ENCODE data around the gene WWOX. TPM values are rescaled to one million over a fixed set of nuclear protein-coding genes. Genes with fewer than 3 reads are reported as not detected.

The WWOX gene
- total and polyA plus RNA-seq, 7 donors: 7.1 to 46.8 (median 16.1) TPM

DNA sequence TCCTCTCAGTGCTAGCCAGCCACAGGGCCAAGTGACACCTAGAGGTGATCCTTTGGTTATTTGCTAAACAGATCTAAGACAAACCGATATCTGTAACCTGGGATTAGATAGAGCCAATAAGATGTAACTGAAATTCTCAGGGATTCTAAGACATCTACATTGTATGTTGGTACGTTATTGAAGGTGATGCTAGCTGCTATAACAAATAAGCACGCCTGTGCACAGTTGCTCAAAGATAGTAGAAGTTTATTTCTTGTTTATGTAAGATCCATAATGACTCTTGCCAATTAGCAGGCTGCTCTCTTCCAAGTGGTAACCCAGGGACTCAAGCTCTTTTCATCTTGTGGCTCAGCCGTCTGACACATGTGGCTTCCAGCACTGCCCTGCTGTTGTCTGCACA lies 370.3 kb downstream of the WWOX start:
- H3K4me3 ChIP-seq: no peak overlapping the region
- no peaks in the 10 kb centered on the region for H3K4me1 ChIP-seq
- no peaks in the 10 kb centered on the region for H3K9me3 ChIP-seq
- intact Hi-C loops (cut with DNase I): no loop called here
- no peak for DNase-seq
- WGBS, 2 donors: 94 to 97% methylated on average over 4 of the region's 4 CpGs
- H3K36me3 ChIP-seq: no peaks in the 10 kb centered on the region
- H3K27me3 ChIP-seq: no peaks in the 10 kb centered on the region
- no peak for TF ChIP-seq EP300 (IDR thresholded peaks at IDR 0.05)
- TF ChIP-seq POLR2AphosphoS5 (IDR thresholded peaks at IDR 0.05): no peak
- TF ChIP-seq, protein P1, sequence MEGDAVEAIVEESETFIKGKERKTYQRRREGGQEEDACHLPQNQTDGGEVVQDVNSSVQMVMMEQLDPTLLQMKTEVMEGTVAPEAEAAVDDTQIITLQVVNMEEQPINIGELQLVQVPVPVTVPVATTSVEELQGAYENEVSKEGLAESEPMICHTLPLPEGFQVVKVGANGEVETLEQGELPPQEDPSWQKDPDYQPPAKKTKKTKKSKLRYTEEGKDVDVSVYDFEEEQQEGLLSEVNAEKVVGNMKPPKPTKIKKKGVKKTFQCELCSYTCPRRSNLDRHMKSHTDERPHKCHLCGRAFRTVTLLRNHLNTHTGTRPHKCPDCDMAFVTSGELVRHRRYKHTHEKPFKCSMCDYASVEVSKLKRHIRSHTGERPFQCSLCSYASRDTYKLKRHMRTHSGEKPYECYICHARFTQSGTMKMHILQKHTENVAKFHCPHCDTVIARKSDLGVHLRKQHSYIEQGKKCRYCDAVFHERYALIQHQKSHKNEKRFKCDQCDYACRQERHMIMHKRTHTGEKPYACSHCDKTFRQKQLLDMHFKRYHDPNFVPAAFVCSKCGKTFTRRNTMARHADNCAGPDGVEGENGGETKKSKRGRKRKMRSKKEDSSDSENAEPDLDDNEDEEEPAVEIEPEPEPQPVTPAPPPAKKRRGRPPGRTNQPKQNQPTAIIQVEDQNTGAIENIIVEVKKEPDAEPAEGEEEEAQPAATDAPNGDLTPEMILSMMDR (IDR thresholded peaks at IDR 0.05): no peak
- no peak for TF ChIP-seq POLR2A (IDR thresholded peaks at IDR 0.05)
- H3K27ac ChIP-seq: no peak overlapping the region

DNA sequence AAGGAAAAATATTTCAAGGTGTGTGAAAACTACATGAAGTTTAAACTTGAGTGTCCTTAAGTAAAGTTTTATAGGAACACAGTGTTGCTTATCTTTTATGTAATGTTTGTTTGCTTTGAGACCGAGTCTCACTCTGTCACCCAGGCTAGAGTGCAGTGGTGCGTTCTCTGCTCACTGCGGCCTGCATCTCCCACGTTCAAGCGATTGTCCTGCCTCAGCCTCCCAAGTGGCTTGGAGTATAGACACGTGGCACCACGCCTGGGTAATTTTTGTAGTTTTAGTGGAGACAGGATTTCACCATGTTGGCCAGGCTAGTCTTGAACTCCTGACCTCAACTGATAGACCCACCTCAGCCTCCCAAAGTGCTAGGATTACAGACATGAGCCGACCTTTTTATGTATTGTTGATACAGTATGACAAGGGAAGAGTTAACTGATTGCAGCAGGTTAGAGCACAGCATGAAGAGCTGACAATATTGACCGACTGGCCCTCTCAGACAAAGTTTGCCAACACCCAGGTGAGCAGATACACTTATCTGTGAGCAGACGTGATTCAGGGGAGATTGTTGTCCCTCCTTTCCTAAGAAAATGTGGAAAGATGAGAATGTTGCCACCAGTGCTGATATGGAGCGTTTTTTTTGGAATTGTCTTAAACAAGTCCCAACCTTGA lies 373.7 kb downstream of the WWOX start:
- TF ChIP-seq POLR2AphosphoS5 (IDR thresholded peaks at IDR 0.05): no peak
- TF ChIP-seq EP300 (IDR thresholded peaks at IDR 0.05): no peak
- no peak for TF ChIP-seq POLR2A (IDR thresholded peaks at IDR 0.05)
- TF ChIP-seq, protein P1 (IDR thresholded peaks at IDR 0.05): no peak
- no peak overlapping the region for H3K4me3 ChIP-seq
- no peaks in the 10 kb centered on the region for H3K4me1 ChIP-seq
- no peaks in the 10 kb centered on the region for H3K27me3 ChIP-seq
- intact Hi-C loops (cut with DNase I): no loop called here
- no peak overlapping the region for H3K27ac ChIP-seq
- H3K9me3 ChIP-seq: no peaks in the 10 kb centered on the region
- DNase-seq: no peak
- H3K36me3 ChIP-seq: no peaks in the 10 kb centered on the region
- 70 to 86% methylated on average over 11 of the region's 11 CpGs for WGBS, 2 donors

DNA sequence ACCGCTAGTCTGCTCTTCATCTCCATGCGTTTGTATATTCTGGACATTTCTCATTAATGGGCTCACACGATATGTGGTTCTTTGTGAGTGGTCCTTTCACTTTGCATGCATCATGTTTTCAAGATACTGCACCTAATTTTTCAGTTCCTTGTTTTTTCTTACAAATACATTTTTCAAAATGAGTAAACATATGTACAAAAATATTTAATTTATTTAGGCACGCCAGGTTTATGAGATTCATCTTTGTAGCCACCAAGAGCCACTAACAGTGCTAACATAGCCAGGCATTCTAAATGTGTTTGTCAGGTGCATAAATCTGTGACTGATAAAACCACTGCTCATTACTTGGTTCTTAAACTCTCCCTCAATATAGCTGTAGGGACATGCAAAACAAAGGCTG lies 375.3 kb downstream of the WWOX start:
- WGBS, 2 donors: 90 to 93% methylated on average over 4 of the region's 4 CpGs
- Histone ChIP-seq H3K4me3 (no peak overlapping the region), H3K4me1 (no peaks in the 10 kb centered on the region), H3K27ac (no peak overlapping the region), H3K27me3 (no peaks in the 10 kb centered on the region), H3K9me3 (no peaks in the 10 kb centered on the region), H3K36me3 (no peaks in the 10 kb centered on the region)
- intact Hi-C loops (cut with DNase I): no loop called here
- no peak for TF ChIP-seq EP300 (IDR thresholded peaks at IDR 0.05)
- TF ChIP-seq POLR2AphosphoS5 (IDR thresholded peaks at IDR 0.05): no peak
- TF ChIP-seq, protein P1 (IDR thresholded peaks at IDR 0.05): no peak
- no peak for TF ChIP-seq POLR2A (IDR thresholded peaks at IDR 0.05)
- DNase-seq: no peak

DNA sequence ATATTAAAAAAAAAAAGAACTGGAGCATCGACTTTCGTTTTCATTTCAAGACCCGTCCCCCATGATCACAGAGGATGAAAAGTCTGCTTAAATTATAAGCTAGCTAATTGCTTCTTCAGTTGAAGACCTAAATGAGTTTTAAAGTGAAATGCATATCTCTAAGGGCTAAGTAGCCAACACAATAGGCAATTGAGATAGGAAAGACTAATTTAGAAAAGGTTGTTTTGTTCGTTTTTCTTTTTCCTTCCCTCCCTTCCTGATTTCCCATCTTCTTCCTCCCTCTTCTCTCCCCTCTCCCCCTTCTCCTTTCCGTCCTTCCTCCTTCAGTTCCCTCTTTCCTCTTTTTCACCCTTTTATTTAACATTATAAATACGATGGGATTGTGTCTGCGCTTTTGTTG lies 377.2 kb downstream of the WWOX start:
- no peaks in the 10 kb centered on the region for H3K4me1 ChIP-seq
- H3K4me3 ChIP-seq: no peak overlapping the region
- H3K9me3 ChIP-seq: no peaks in the 10 kb centered on the region
- TF ChIP-seq POLR2A (IDR thresholded peaks at IDR 0.05) (no peak), POLR2AphosphoS5 (IDR thresholded peaks at IDR 0.05) (no peak), EP300 (IDR thresholded peaks at IDR 0.05) (no peak)
- TF ChIP-seq, protein P1 (IDR thresholded peaks at IDR 0.05): no peak
- no peak overlapping the region for H3K27ac ChIP-seq
- 89 to 93% methylated on average over 7 of the region's 7 CpGs for WGBS, 2 donors
- H3K27me3 ChIP-seq: no peaks in the 10 kb centered on the region
- H3K36me3 ChIP-seq: no peaks in the 10 kb centered on the region
- intact Hi-C loops (cut with DNase I): no loop called here
- no peak for DNase-seq
